ENCODE data around the gene MAP6D1. TPM values are rescaled to one million over a fixed set of nuclear protein-coding genes. Genes with fewer than 3 reads are reported as not detected.
A peak's percentile ranks its signal among the peaks of the same experiment; 100 is the strongest.

MAP6D1 gene
- total RNA-seq, 1 donor from 2014 or later: 0.79 TPM

- FAIRE-seq: no peak
- peaks cover 20% of the 10 kb centered on the region for H3K36me3 ChIP-seq (ENCODE audit: control insufficient read depth, insufficient read depth, low read length)
Observed at GRCh38 chr3:183811638-183812037, 13.7 kb downstream of the MAP6D1 start.

GRCh38 chr3:183810643-183811594, 14.5 kb downstream of the MAP6D1 start:
- no peak for TF ChIP-seq CTCF (IDR thresholded peaks at IDR 0.05; ENCODE audit: insufficient read depth, low read length, severe bottlenecking)
- no peaks in the 10 kb centered on the region for H3K27me3 ChIP-seq (ENCODE audit: control insufficient read depth, insufficient read depth, low read length)
- DNase-seq (ENCODE audit: low read depth) (no peak), FAIRE-seq (no peak)
- peaks cover 20% of the 10 kb centered on the region for H3K36me3 ChIP-seq (ENCODE audit: control insufficient read depth, insufficient read depth, low read length)
- H3K4me3 ChIP-seq (ENCODE audit: low read depth, low read length): no peak overlapping the region

More at GRCh38 chr3:183811638-183812037, 13.7 kb downstream of the MAP6D1 start:
- TF ChIP-seq CTCF (IDR thresholded peaks at IDR 0.05; ENCODE audit: insufficient read depth, low read length, severe bottlenecking): no peak
- H3K4me3 ChIP-seq (ENCODE audit: low read depth, low read length): no peak overlapping the region
- DNase-seq (ENCODE audit: low read depth): peak; percentile 80
- no peaks in the 10 kb centered on the region for H3K27me3 ChIP-seq (ENCODE audit: control insufficient read depth, insufficient read depth, low read length)

- no peak for TF ChIP-seq CTCF (IDR thresholded peaks at IDR 0.05; ENCODE audit: insufficient read depth, low read length, severe bottlenecking)
- no peak for DNase-seq (ENCODE audit: low read depth)
- Histone ChIP-seq H3K27me3 (ENCODE audit: control insufficient read depth, insufficient read depth, low read length) (no peaks in the 10 kb centered on the region), H3K36me3 (ENCODE audit: control insufficient read depth, insufficient read depth, low read length) (peaks cover 23% of the 10 kb centered on the region), H3K4me3 (ENCODE audit: low read depth, low read length) (no peak overlapping the region)
- FAIRE-seq: no peak
Observed at GRCh38 chr3:183809270-183809669, 16.1 kb downstream of the MAP6D1 start.

- TF ChIP-seq CTCF (IDR thresholded peaks at IDR 0.05; ENCODE audit: insufficient read depth, low read length, severe bottlenecking): no peak
- Histone ChIP-seq H3K27me3 (ENCODE audit: control insufficient read depth, insufficient read depth, low read length) (no peaks in the 10 kb centered on the region), H3K4me3 (ENCODE audit: low read depth, low read length) (no peak overlapping the region), H3K36me3 (ENCODE audit: control insufficient read depth, insufficient read depth, low read length) (peaks cover 27% of the 10 kb centered on the region)
- FAIRE-seq (no peak), DNase-seq (ENCODE audit: low read depth) (no peak)
Observed at GRCh38 chr3:183808355-183808754, 17.0 kb downstream of the MAP6D1 start.

- FAIRE-seq (peak; percentile 7), DNase-seq (ENCODE audit: low read depth) (no peak)
- Histone ChIP-seq H3K36me3 (ENCODE audit: control insufficient read depth, insufficient read depth, low read length) (peaks cover 28% of the 10 kb centered on the region), H3K4me3 (ENCODE audit: low read depth, low read length) (no peak overlapping the region), H3K27me3 (ENCODE audit: control insufficient read depth, insufficient read depth, low read length) (no peaks in the 10 kb centered on the region)
- TF ChIP-seq CTCF (IDR thresholded peaks at IDR 0.05; ENCODE audit: insufficient read depth, low read length, severe bottlenecking): no peak
Observed at GRCh38 chr3:183807881-183808280, 17.5 kb downstream of the MAP6D1 start.

Measured in bronchial epithelial cell (primary cell).